HUDEP-2 (cell line): Measurements from ENCODE around the gene TMEM130.

Experiments
- DNase-seq, 76 experiments: peaks; one replicate each; lab custom pipeline; 2025; ENCODE audit not compliant: unreplicated experiment in 76 of 76; lab: John Stamatoyannopoulos, UW

The TMEM130 gene

DNA sequence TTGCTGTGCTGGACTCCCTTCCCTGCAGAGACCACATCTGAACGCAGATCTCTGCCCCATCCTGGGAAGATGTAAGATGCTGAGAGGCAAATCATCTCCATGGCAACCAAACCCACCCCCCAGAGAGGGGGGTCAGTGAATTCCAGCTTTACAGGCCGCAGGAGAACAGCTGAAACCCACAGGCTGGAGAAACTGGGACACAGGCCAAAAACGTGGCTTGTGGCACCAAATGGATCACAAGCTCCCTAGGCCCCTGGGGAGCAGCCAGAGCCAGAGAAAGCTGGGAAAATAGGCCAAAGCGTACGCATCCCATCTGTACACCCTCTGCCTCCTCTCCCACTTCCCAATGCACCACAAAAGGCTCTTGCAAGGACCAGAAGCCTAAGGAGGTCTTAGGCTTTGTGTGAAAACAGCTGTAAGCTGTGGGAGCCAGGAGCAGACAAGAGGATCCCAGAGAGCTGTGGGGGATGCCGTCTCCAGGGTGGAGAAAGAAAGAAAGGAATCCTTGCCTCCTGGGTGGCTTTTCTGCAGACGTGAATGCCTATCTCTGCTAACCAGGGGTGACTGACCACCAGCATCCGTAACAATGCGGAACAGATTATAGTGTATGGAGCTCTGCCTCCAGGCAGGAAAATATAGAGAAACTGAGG lies 59.5 kb downstream of the TMEM130 start:
- DNase-seq, result no peak

DNA sequence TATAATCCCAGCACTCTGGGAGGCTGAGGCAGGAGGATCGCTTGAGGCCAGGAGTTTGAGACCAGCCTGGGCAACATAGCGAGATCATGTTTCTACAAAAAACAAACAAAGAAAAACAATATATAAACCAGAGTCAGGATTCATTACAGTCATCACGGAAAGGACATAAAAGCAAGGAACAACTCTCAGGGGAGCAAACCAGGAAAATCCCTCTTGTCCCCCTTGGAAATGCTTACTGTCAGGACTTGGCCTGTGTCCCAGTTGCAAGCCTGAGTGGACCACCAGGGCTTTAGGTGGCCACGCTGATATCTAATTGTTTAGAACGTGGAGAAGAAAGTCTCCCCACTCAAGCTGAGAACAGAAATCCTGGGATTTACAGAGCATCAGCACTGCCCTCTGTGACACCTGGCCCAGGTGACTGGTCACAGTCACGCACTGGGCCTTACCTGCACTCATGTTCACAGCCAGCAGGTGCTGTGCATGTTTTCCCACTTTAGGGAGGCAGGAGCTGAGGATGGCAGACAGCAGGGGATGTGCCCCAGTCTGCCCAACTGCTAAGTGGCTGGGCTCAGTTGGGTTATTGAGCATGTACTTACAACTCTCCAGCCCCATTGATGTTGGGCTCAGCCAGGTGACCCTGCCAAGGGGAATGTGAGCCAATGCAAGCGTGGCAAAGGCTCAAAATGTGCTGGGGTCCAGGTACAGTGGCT lies 60.9 kb downstream of the TMEM130 start:
- no peak for DNase-seq

DNA sequence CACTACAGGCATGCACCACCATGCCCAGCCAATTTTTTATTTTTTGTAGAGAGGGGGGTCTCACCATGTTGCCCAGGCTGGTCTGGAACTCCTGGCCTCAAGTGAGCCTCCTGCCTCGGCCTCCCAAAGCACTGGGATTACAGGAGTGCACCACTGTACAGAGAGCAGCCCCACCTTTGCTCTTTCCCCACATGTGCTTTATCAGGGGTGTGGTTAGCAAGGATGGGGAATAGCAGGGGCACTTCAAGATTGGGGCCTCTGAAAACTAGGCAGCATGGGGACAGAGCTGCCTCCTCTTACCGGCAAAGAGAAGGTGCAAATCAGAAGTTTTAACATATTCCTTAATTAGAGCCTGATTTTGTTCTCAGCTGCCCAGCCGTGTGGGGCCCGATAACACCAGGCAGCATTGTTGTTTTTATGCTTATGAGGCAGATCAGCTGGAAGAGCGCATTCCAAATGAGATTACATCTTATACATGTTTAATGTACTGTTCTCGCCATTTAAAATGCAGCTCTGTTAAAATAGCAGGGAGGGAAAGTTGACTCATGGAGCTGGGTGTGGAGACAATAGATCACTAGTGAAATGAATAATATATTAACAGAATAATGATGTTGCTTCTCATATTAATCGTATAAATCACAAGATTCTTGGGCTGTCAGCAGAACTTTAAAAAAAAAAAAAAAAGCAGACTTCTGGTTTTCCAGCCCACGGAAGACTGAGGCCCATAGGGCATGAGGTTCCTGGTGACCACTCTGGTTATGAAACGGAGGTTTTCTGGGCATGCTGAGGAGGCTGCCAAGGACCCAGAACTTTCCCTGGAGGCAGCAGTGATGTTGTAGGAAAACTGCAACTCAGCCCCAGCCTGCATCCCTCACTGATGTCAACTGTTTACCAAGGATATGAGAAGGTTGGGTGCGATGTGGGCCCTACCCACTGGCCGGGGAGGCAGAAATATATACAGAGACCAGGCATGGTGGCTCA lies 62.5 kb downstream of the TMEM130 start:
- DNase-seq, result no peak

DNA sequence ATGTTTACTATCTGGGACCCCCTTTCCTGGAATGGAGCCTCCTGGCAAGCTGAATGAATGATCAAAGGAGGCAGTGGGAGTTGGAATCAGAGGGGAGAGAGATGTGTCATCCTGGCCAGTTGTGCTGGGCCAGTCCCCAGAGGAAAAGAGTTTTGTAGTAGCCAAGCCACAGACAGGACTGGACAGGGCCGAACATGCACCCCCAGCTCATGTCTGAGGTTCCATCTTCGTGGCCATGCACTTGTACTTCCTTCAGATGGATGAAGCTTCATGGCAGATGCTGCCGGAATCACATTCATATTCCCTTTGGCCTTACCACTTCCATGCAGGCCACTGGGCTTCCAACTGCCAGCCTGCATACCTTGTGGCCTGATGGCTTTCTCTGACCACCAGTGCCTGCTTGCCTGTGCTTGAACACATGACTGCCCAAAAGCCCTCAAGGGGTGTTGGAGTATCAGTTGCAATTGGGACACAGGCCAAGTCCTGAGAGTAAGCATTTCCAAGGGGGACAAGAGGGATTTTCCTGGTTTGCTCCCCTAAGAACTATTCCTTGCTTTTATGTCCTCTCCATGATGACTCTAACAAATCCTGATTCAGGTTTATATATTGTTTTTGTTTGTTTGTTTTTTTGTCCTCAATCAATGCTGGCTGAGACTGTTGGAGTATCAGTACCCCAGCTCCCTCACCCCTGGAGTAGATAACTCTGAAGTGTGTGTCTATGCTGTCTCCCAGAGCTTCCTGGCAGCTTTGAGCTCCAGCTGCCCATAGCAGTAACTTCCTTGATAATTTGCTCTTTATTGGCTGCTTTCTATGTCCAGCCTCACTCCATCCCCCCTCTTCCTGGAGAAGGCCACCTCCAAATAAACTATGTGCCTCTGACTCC lies 63.6 kb downstream of the TMEM130 start:
- DNase-seq, result no peak

DNA sequence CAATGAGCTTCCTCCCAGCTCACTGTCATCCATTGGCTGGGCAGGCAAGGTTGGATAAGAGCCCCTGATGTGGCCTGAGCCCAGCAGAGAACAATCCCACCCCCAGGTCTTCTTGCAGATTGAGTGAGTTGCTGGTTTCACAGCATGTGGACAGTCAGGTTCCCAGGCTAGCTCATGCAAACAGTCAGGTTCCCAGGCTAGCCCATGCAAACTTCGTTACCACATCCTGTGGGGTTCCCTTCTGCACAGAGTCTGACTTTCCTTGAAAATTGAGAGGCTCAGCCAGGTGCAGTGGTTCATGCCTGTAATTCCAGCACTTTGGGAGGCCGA lies 67.1 kb downstream of the TMEM130 start:
- DNase-seq, result no peak

DNA sequence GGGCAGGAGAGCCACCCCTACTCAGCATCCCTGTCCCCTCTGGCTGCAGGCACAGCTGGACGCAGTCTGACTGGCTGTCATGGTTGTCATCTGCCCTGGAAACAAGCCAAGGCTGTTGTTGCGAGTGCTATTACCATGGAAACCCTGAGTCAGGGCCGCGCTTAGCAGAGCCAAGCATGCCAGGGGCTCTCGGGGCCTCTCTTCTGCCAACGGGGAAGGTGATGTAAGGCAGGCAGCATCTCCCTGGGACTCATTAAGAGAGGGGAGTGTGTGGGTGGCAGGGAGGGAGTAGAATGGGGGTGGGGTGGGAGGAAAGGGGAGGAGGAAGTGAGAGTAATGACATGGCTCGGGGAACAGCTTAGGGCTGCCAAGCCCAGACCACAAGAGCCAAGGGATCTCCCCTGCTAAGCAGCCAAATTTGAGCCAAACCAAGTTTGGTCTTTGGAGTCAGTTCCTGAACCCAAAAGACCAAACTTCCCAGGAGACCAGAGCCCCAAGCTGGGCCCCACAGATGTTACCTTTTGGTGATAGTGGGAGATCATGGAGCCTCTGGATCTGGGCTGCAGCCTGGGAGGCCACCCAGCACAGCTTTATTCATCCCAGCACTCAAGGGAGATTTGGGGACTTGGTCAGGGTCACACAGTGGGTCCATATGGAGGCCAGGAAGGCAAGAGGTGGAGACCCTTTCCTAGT lies 67.6 kb downstream of the TMEM130 start:
- DNase-seq, result peak in 26 of 76 experiments; percentile 1 to 57 (median 22)

DNA sequence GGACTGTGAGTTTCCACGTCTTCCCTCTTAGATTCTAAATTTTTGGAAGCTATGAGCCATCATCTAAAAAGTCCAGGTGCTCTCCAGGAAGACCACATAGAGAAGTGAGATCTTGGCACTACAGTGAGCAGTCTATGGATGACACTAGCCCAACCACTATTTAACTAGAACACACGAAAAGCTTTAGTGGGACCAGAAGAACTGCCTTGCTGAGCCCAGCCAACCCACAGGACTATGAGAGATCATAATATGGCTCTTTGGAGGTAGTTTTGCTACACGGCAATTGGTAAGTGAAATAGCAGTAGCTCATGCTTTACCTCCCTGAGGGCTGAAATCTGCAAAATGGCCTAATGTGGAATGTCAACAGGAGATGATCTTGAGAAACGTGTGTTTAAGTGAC lies 68.8 kb downstream of the TMEM130 start:
- no peak for DNase-seq

DNA sequence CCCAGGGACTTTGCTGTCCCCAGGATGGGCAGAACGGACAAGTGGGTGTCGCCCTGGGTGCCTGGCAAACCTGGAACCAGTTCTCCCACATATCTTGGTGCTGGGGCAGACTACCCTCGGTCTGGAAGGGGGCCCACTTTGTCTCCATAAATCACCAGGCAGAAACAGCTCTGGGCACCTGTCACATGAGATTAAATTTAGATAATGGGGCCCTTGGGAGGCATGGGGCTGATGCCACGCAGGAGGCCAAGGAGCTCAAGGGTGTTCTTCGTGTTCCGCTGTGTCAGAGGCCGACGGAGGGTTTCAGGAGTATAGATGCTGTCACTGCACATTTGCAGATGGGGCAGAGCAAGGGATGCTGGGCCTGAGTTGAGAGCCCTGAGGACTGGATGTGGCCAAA lies 72.7 kb downstream of the TMEM130 start:
- no peak for DNase-seq
